C4-2B (cell line): ENCODE data around the gene TVP23B.
"Not testable (repeated sequence)": the region's sequence is repeated elsewhere in the genome, so short reads cannot be mapped to it uniquely, and the experiment has no call there.

ENCODE experiments used
- CTCF ChIP-seq: fragments of 450-650 bp; conservative IDR thresholded peaks from 2 replicates; pipeline ENCODE4 v1.5.1; 2017; ENCODE audit warnings: mild to moderate bottlenecking
- ZFX ChIP-seq: fragments of 450-650 bp; IDR thresholded peaks from 2 replicates; pipeline ENCODE4 v1.6.1; 2017

- not testable (repeated sequence) for TF ChIP-seq CTCF, ZFX
Measured at GRCh38 chr17:18744726-18745125, 36.3 kb upstream of the TVP23B start.
